IPS-NIHi7 (cell line): ENCODE data around the gene TNFRSF1A.

Source experiments
- DNase-seq: peaks from one replicate; pipeline ENCODE4 v3.0.0; 2012; ENCODE audit warnings: mixed read lengths; ENCODE audit errors: extremely low spot score

TNFRSF1A gene

GRCh38 chr12:6336889-6337853, 4.7 kb downstream of the TNFRSF1A start:
- DNase-seq, result no peak

- peak; percentile 95 for DNase-seq
Observed at GRCh38 chr12:6336079-6336888, 5.6 kb downstream of the TNFRSF1A start.

- peak; percentile 63 for DNase-seq
Observed at GRCh38 chr12:6335451-6336078, 6.3 kb downstream of the TNFRSF1A start.

GRCh38 chr12:6334940-6335450, 6.9 kb downstream of the TNFRSF1A start:
- DNase-seq, result no peak

GRCh38 chr12:6334359-6334758, 7.5 kb downstream of the TNFRSF1A start:
- no peak for DNase-seq

GRCh38 chr12:6333566-6333965, 8.3 kb downstream of the TNFRSF1A start:
- DNase-seq, result no peak

GRCh38 chr12:6333029-6333428, 8.8 kb downstream of the TNFRSF1A start:
- no peak for DNase-seq

GRCh38 chr12:6332459-6332858, 9.4 kb downstream of the TNFRSF1A start:
- no peak for DNase-seq

GRCh38 chr12:6330999-6331714, 10.7 kb downstream of the TNFRSF1A start:
- DNase-seq, result no peak

GRCh38 chr12:6330192-6330591, 11.7 kb downstream of the TNFRSF1A start:
- no peak for DNase-seq

- DNase-seq, result no peak
Observed at GRCh38 chr12:6329703-6330064, 12.2 kb downstream of the TNFRSF1A start.

- DNase-seq, result no peak
Observed at GRCh38 chr12:6328945-6329702, 12.8 kb downstream of the TNFRSF1A start.

- no peak for DNase-seq
Observed at GRCh38 chr12:6328045-6328779, 13.7 kb downstream of the TNFRSF1A start.

GRCh38 chr12:6327229-6328041, 14.4 kb downstream of the TNFRSF1A start:
- DNase-seq, result no peak

- DNase-seq, result peak; percentile 85
Observed at GRCh38 chr12:6326316-6327228, 15.3 kb downstream of the TNFRSF1A start.

GRCh38 chr12:6324936-6325750, 16.7 kb downstream of the TNFRSF1A start:
- no peak for DNase-seq
